MM.1S (cell line): ENCODE measurements around the gene DLGAP1.

ENCODE experiments used
- EZH2 ChIP-seq: fragments of 300-600 bp; sonication (generic); optimal IDR thresholded peaks from 2 replicates; pipeline ENCODE3; 2017; ENCODE audit warnings: low read depth, mild to moderate bottlenecking, antibody characterized with exemption, low read length, mixed read lengths
- TF ChIP-seq, protein P1 (sequence below): fragments of 300-600 bp; sonication (generic); IDR thresholded peaks from 2 replicates; pipeline ENCODE4 v1.5.1; 2016; ENCODE audit warnings: antibody characterized with exemption, low read length, mixed read lengths

GRCh38 chr18:3861495-3861894, 593.6 kb downstream of the DLGAP1 start:
- TF ChIP-seq, protein P1, sequence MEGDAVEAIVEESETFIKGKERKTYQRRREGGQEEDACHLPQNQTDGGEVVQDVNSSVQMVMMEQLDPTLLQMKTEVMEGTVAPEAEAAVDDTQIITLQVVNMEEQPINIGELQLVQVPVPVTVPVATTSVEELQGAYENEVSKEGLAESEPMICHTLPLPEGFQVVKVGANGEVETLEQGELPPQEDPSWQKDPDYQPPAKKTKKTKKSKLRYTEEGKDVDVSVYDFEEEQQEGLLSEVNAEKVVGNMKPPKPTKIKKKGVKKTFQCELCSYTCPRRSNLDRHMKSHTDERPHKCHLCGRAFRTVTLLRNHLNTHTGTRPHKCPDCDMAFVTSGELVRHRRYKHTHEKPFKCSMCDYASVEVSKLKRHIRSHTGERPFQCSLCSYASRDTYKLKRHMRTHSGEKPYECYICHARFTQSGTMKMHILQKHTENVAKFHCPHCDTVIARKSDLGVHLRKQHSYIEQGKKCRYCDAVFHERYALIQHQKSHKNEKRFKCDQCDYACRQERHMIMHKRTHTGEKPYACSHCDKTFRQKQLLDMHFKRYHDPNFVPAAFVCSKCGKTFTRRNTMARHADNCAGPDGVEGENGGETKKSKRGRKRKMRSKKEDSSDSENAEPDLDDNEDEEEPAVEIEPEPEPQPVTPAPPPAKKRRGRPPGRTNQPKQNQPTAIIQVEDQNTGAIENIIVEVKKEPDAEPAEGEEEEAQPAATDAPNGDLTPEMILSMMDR = no peak
- TF ChIP-seq EZH2 = no peak
